Activated CD4-positive, alpha-beta T cell treated with anti-CD3 and anti-CD28 coated beads, Interleukin-2, amount 50 U/mL, for 16 hours (primary cell): Measurements from ENCODE around the gene PARP6.
A peak's percentile ranks its signal among the peaks of the same experiment; 100 is the strongest.

Experiments
- DNase-seq: peaks from one replicate; pipeline ENCODE4 v3.0.0-alpha.2; 2020

The PARP6 gene

GRCh38 chr15:72230197-72231065 lies 41.9 kb downstream of the PARP6 start:
- DNase-seq, result peak; percentile 91

DNA sequence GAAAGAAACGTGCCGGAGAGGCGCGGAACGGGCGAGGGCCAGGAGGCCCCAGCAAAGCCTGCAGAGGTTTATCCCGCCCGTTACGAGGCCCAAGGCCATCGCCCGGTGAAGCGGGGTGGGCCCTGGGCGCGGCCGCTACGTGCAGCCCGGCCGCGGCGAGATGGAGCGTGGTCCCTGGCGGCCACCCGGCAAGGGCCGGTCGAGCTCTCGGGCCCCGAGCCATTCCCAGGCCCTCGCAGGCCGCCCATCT lies 42.5 kb downstream of the PARP6 start:
- no peak for DNase-seq

DNA sequence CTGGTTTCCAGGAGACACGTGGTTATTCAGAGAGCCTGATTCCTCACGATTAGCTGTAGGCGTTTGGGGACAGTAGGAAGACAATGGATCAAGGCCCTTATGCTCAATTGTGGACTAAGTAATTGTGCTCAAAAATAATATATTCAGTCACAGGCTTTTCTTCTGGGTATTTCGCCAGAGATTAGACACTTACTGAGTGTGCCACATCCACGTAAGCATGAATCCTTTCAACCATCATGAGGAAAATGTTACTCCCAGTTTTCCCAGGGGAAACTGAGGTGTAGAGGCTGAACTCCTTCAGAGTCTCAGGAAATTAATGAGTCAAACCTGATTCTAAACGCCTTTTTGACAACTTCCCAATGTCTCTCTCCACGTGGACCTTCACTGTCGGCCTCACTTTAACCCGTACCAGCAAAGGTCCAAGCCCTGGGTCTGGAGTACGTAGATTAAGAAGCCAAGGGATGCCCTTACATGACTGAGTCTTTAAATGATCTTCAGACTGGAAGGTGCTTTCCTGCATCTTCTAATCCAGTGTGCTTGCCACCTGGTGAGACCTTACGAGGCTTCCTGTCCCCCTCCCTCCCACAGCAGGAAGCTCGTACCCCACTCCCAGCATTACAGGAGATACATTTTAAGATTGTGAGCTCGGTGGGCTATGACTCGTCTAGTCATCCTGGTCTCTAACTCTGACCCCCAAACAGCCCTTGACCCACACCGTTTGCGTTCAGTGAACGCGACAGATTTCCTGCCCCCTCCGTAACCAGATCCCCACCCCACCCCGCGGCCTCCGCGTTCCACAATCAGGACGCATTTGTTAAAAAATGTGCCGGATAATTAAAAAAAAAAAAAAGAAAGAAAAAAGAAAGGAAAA lies 43.0 kb downstream of the PARP6 start:
- peak; percentile 59 for DNase-seq

- DNase-seq, result peak; percentile 45
These were observed 44.6 kb downstream of the PARP6 start for GRCh38 chr15:72227720-72228119.

DNA sequence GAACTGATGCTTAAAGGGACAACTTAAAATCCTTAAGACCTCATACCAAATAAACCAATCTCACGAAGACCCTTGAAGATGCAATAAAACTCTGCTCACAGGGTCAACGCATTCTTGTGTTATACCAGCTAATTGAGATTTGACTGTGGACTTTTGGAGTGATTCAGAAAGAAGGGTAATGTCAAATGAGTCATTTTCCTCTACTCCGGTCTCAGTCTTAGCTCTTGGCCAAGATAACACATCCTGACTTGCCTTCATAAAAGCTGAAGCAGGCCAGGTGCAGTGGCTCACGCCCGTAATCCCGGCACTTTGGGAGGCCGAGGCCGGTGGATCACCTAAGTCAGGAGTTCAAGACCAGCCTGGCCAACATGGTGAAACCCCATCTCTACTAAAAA lies 45.2 kb downstream of the PARP6 start:
- peak; percentile 90 for DNase-seq

GRCh38 chr15:72223278-72223677 lies 49.1 kb downstream of the PARP6 start:
- no peak for DNase-seq

DNA sequence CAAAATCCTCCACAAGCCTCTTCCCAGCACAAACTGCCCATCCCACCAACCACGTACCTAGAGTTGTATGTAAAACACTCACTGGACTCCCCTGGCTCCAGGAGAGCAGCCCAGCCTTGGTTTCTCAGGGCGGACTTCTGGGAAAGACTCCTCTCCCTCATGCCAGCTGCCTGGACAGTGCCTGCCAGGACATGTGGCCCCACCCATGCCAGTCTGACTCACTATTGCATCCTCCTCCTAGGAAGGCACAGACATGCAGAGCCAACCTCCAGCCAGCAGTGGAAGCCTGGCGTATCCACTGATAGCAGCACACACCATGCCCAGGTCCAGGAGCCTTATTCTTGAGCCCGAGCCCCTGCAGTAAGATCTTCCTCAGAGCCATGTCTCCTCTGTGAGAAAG lies 50.0 kb downstream of the PARP6 start:
- peak; percentile 18 for DNase-seq

GRCh38 chr15:72220687-72221086 lies 51.7 kb downstream of the PARP6 start:
- no peak for DNase-seq

- no peak for DNase-seq
These were observed 55.1 kb downstream of the PARP6 start for GRCh38 chr15:72217216-72217615.

DNA sequence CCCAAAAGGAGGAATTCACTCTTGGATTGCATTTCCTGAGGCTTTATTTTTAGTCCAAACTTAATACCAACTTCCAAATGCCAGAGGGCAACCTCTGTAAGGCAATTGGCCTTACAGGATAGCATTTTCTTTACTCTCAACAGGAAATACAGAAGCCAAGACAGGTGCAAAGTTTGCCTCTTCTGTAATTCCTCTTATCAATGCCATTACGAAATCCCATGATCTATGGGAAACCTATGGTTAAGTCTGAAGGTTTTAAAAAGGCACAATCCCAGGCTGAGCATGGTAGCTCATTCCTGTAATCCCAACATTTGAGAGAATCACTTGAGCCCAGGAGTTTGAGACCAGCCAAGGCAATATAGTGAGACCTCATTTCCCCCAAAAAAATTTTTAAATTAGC lies 56.3 kb downstream of the PARP6 start:
- DNase-seq, result no peak

DNA sequence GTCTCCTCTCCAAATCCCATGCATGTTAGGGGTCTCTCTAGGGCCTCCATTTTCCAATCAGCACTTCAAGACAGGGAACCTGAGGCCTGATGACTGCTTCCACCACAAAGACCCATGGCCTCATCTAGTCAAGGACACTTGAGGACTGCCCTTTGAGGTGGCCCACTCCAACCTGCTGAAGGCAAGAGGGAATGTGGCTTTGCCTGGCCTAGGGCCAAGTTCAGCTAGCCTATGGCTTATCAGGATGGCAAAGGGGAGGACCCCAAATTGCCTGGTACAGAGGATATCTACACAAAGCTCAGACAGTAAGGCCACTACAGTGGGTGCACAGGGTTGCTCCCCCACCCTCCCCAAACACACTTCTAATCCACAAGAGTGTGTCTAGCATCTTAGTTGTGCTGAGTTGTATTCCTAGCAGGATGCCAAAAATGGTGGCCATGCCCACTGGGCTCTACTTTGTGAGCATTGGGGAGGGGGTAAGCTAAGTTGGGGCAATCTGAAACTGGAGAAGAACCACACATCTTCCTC lies 64.7 kb downstream of the PARP6 start:
- DNase-seq, result no peak

GRCh38 chr15:72206677-72207000 lies 65.7 kb downstream of the PARP6 start:
- no peak for DNase-seq

DNA sequence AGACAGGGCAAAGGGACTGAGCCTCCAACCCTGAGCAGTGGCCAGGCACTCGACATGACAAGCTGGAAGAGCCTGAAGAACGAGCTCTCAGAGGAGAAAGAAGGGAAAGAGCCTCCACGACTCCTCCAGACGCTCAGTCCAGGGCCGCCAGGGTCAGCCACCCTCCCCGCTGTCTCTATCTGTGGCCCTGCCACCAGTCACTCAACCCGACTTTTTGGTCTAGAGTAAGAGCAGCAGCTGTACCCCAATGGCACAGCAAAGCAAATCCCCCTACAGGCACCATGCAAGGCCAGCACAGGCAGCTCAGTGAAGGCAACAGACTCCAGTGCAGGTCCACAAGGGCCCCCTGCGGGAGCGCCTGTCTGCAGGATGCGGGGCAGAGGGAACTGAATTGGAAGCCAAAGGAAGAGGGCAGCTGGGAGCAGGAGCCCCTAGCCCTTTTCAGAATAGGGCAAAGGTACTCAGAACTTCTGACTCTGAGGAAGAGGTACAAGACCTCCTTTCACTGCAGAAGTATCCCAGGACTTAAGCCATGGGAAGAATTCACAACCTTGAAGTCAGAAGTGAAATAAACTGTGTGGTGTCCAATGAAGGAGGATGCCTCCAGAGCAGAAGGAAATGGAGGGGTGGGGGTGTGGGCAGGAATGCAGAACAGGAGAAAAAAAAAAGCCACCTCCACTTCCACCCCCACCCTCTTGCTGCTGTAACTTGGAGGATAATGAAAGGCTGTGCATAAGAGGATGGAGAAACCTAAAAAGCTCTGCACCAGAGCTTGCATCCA lies 66.3 kb downstream of the PARP6 start:
- no peak for DNase-seq

DNA sequence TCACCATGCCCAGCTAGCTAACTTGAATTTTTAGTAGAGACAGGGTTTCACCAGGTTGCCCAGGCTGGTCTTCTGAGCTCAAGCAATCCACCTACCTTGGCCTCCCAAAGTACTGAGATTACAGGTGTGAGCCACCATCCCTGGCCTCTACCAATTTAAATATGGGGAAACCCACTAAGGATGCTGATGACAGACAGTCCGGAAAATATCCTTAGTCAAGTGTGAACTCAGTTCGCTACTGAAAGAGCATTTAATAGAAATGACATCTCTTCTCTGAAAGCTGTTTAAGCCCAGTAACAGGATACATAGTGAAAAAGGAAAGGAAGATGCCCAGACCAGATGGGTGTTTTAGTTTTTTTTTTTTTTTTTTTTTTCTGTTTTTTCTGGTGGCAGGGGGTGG lies 67.1 kb downstream of the PARP6 start:
- no peak for DNase-seq

- no peak for DNase-seq
These were observed 68.9 kb downstream of the PARP6 start for GRCh38 chr15:72203507-72203837.

DNA sequence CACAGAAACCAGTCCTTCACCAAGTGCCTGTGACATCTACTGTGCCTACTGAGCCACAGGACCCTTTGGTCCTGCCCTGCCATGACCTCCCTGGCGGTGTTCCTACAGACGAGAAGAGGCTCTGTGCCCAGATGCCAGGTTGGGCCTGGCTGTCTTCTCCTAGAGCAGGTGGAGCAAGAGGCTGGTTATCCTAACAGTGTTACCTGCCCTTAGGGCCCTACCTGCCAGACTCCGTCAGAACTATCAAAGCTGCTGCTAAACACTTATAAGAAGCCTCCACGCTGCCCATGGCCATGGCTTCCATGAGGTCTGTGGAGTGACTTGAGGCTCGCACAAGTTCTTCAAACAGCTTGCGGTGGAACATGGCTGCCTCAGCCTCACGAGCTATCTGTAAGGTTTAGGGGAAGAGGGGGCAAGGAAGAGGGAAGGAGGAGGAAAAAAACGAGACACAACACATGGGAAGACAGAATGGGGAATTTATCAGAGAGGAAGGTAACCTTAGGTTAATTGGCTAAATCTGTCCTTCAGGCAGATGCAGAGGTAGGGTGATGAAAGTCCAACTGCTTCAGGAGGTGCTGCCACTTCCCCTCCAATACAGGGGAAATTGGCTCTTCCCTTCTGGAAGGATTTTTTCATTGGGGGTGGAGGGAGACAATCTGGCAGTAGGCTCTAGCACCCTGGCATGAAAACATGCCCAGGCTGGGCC lies 69.4 kb downstream of the PARP6 start:
- DNase-seq, result no peak

- no peak for DNase-seq
These were observed 70.1 kb downstream of the PARP6 start for GRCh38 chr15:72202302-72202701.

GRCh38 chr15:72201391-72201921 lies 70.9 kb downstream of the PARP6 start:
- DNase-seq, result no peak

DNA sequence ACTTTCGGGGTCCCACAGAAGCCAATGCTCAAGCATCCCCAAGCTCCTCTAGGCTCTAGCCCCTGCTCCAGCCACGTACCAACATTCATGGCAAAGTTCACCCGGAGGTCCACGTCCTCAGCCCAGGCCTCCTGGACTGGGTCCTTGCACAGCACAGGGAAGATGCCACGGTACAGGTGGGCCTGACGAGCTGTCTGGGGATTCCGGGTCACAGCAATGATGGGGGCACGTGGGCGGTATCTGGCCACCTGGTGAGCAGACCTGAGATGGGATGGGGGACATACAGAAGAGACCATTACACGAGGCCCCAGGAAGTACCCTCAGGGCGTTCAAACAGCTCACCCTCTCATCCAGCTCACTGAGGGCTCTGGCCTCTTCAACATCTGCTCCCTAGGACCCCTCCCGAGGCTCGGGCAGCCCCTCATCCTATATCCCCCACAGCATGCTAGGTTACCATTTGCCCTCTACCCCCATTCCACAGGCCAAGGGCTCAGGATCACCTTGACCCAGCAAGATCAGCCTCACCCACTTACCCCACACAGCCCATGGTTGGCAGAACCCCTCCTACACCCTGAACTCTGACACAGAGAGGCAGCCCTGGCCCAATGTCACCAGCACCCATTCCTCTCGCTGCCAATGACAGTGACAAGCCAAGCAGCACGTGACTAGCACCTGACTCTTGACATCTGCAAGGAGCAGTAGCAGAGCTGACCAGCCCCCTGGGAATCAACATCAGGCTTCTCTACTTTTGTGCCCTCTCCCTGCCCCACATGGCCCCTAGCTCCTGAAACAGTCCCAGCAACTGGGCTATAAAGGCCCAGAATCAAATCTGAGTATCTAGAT lies 71.7 kb downstream of the PARP6 start:
- no peak for DNase-seq

- peak; percentile 77 for DNase-seq
These were observed 72.6 kb downstream of the PARP6 start for GRCh38 chr15:72199721-72200212.

- DNase-seq, result no peak
These were observed 73.2 kb downstream of the PARP6 start for GRCh38 chr15:72199205-72199515.
